HCT116 (cell line): ENCODE data around the gene TMTC2.

Experiments
- CBX3 ChIP-seq: IDR thresholded peaks from 2 replicates; pipeline ENCODE4 v1.6.1; 2012; ENCODE audit warnings: low read depth
- EZH2phosphoT487 ChIP-seq: fragments of 200-600 bp; IDR thresholded peaks from 2 replicates; pipeline ENCODE4 v1.6.1; 2018; ENCODE audit warnings: antibody characterized with exemption, borderline replicate concordance
- TF ChIP-seq, protein P1 (sequence below), 3 experiments: fragments of 200-600 bp in 1 of 3; sonication (generic) in 1 of 3; IDR thresholded peaks in 2 of 3; conservative IDR thresholded peaks in 1 of 3; 2 replicates each; pipeline ENCODE4 v1.5.1; 2012 to 2017; ENCODE audit warnings: low read depth in 2 of 3, low read length in 2 of 3, antibody characterized with exemption in 1 of 3, borderline replicate concordance in 1 of 3, control low read depth in 1 of 3, mild to moderate bottlenecking in 1 of 3, mixed read lengths in 1 of 3, mixed run types in 1 of 3, moderate library complexity in 1 of 3; ENCODE audit not compliant: insufficient read depth in 1 of 3

DNA sequence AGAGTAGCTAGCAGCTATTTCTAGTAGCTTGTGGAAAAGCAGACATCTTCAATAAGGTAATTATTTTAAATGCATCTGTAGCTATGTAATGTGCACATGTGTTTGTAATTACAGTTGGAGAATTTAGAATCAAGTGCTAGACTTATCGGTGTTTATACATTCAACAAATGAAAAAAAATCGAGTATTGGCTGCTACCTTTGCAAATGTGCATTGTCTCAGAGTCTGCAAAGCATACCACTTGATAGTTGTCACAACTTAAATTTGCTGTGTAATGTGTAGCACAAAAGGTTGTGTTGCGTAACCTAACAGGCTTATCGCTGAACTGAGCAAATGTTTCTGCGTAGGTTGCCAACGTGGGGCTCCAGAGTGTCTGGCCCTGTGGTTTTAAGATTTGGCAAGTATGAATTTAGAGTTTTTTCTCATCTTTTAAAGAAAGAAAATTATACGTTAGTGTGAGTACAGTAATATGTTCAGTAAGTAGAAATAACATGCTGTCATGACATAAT is 44.3 kb downstream of the TMTC2 start:
- TF ChIP-seq, protein P1, sequence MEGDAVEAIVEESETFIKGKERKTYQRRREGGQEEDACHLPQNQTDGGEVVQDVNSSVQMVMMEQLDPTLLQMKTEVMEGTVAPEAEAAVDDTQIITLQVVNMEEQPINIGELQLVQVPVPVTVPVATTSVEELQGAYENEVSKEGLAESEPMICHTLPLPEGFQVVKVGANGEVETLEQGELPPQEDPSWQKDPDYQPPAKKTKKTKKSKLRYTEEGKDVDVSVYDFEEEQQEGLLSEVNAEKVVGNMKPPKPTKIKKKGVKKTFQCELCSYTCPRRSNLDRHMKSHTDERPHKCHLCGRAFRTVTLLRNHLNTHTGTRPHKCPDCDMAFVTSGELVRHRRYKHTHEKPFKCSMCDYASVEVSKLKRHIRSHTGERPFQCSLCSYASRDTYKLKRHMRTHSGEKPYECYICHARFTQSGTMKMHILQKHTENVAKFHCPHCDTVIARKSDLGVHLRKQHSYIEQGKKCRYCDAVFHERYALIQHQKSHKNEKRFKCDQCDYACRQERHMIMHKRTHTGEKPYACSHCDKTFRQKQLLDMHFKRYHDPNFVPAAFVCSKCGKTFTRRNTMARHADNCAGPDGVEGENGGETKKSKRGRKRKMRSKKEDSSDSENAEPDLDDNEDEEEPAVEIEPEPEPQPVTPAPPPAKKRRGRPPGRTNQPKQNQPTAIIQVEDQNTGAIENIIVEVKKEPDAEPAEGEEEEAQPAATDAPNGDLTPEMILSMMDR (IDR thresholded peaks at IDR 0.05 in 2 of 3, conservative IDR thresholded peaks at IDR 0.05 in 1 of 3; ENCODE audit: borderline replicate concordance in 1 of 3, insufficient read depth in 1 of 3, low read depth in 2 of 3, low read length in 2 of 3), result no peak
- TF ChIP-seq EZH2phosphoT487 (no peak), CBX3 (no peak)
